Fibroblast of lung (primary cell): ENCODE data around the gene TMEM125.

Experiments used
- EZH2 ChIP-seq: IDR thresholded peaks from 2 replicates; pipeline ENCODE4 v1.5.1; 2012; ENCODE audit warnings: low read length, control low read depth, mild to moderate bottlenecking; ENCODE audit errors: missing control alignments
- TF ChIP-seq, protein P1 (sequence below), 2 donors: IDR thresholded peaks in 1 of 2; conservative IDR thresholded peaks in 1 of 2; 1 replicate in 1 of 2; 2 replicates in 1 of 2; pipeline ENCODE4 v1.5.1; 2011 to 2012; ENCODE audit warnings: low read length in 2 of 2, control low read depth in 1 of 2, inconsistent platforms in 1 of 2, low read depth in 1 of 2, mild to moderate bottlenecking in 1 of 2

DNA sequence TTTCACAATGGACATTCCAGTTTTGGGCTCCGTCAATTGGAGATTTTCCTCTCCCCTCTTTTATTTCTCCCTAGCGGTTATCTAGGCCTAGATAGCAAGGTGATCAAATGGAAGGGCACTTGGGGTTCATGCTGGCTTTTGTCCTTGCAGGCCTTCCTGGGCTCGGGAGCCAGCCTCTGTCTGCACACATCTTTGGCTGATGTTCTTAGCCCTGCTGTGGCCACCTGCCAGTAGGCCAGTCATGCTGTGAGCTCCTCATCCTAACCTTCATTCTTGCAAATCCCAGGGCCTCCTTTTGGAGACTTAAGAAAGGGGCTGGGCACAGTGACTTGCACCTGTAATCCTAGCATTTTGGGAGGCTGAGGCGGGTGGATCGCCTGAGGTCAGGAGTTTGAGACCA is 44.5 kb downstream of the TMEM125 start:
- TF ChIP-seq, protein P1, sequence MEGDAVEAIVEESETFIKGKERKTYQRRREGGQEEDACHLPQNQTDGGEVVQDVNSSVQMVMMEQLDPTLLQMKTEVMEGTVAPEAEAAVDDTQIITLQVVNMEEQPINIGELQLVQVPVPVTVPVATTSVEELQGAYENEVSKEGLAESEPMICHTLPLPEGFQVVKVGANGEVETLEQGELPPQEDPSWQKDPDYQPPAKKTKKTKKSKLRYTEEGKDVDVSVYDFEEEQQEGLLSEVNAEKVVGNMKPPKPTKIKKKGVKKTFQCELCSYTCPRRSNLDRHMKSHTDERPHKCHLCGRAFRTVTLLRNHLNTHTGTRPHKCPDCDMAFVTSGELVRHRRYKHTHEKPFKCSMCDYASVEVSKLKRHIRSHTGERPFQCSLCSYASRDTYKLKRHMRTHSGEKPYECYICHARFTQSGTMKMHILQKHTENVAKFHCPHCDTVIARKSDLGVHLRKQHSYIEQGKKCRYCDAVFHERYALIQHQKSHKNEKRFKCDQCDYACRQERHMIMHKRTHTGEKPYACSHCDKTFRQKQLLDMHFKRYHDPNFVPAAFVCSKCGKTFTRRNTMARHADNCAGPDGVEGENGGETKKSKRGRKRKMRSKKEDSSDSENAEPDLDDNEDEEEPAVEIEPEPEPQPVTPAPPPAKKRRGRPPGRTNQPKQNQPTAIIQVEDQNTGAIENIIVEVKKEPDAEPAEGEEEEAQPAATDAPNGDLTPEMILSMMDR (conservative IDR thresholded peaks at IDR 0.05 in 1 of 2, IDR thresholded peaks at IDR 0.05 in 1 of 2; ENCODE audit: low read depth in 1 of 2, low read length in 2 of 2), result no peak
- no peak for TF ChIP-seq EZH2
